ENCODE results near the gene POFUT2. TPM values are rescaled to one million over a fixed set of nuclear protein-coding genes. Genes with fewer than 3 reads are reported as not detected.
A peak's percentile ranks its signal among the peaks of the same experiment; 100 is the strongest.

POFUT2 gene
- total and polyA plus RNA-seq, 10 donors, result 10.5 to 37.0 (median 26.7) TPM

GRCh38 chr21:45280969-45281368 is 6.7 kb downstream of the POFUT2 start:
- peak; percentile 25 for DNase-seq
- intact Hi-C loops (cut with DNase I; ENCODE audit: low total_unique reads), result no loop called here

GRCh38 chr21:45280178-45280821 is 7.4 kb downstream of the POFUT2 start:
- intact Hi-C loops (cut with DNase I; ENCODE audit: low total_unique reads), result no loop called here
- WGBS, 5 donors, result 94 to 97% (median 96%) methylated on average over 28 of the region's 28 CpGs
- DNase-seq, result peak; percentile 65

More at GRCh38 chr21:45280969-45281368, 6.7 kb downstream of the POFUT2 start:
- WGBS, 5 donors, result 92 to 96% (median 94%) methylated on average over 9 of the region's 9 CpGs
- Histone ChIP-seq H3K4me1 (peaks cover 0 to 15% (median 4%) of the 10 kb centered on the region in 6 donors), H3K27me3 (replicated peaks in 1 of 7) (no peaks in the 10 kb centered on the region), H3K27ac (no peak overlapping the region), H3K36me3 (peaks cover 0 to 100% (median 91%) of the 10 kb centered on the region in 6 donors), H3K4me3 (no peak overlapping the region), H3K9me3 (no peaks in the 10 kb centered on the region)
- TF ChIP-seq POLR2A (IDR thresholded peaks at IDR 0.05), result no peak
- TF ChIP-seq POLR2AphosphoS5 (IDR thresholded peaks at IDR 0.05), result no peak
- no peak for TF ChIP-seq CTCF (IDR thresholded peaks at IDR 0.05 in 8 of 11, conservative IDR thresholded peaks at IDR 0.05 in 3 of 11)

GRCh38 chr21:45279446-45280177 is 8.1 kb downstream of the POFUT2 start:
- Histone ChIP-seq H3K27me3 (replicated peaks in 1 of 7) (no peaks in the 10 kb centered on the region), H3K27ac (no peak overlapping the region), H3K4me3 (no peak overlapping the region), H3K9me3 (no peaks in the 10 kb centered on the region), H3K4me1 (peaks cover 0 to 2% (median 0%) of the 10 kb centered on the region in 6 donors), H3K36me3 (peaks cover 0 to 100% (median 91%) of the 10 kb centered on the region in 6 donors)
- WGBS, 5 donors, result 90 to 94% (median 93%) methylated on average over 25 of the region's 25 CpGs
- no peak for TF ChIP-seq CTCF (IDR thresholded peaks at IDR 0.05 in 8 of 11, conservative IDR thresholded peaks at IDR 0.05 in 3 of 11)
- TF ChIP-seq POLR2A (IDR thresholded peaks at IDR 0.05), result no peak
- TF ChIP-seq POLR2AphosphoS5 (IDR thresholded peaks at IDR 0.05), result no peak
- DNase-seq, result peak; percentile 41
- intact Hi-C loops (cut with DNase I; ENCODE audit: low total_unique reads), result no loop called here

More at GRCh38 chr21:45280178-45280821, 7.4 kb downstream of the POFUT2 start:
- Histone ChIP-seq H3K27me3 (replicated peaks in 1 of 7) (no peaks in the 10 kb centered on the region), H3K36me3 (peaks cover 0 to 100% (median 92%) of the 10 kb centered on the region in 6 donors), H3K27ac (no peak overlapping the region), H3K9me3 (no peaks in the 10 kb centered on the region), H3K4me3 (no peak overlapping the region), H3K4me1 (peaks cover 0 to 8% (median 1%) of the 10 kb centered on the region in 6 donors)
- TF ChIP-seq POLR2AphosphoS5 (IDR thresholded peaks at IDR 0.05) (no peak), CTCF (IDR thresholded peaks at IDR 0.05 in 8 of 11, conservative IDR thresholded peaks at IDR 0.05 in 3 of 11) (no peak), POLR2A (IDR thresholded peaks at IDR 0.05) (no peak)
